ENCODE measurements around the gene LRGUK. TPM values are rescaled to one million over a fixed set of nuclear protein-coding genes. Genes with fewer than 3 reads are reported as not detected.

Gene LRGUK
- total RNA-seq, 1 experiment from 2014 or later = 0.19 TPM

GRCh38 chr7:134114992-134115391 is 12.1 kb upstream of the LRGUK start:
- no TSS peak for BruUV-seq (replicated peaks)
- no peak for DNase-seq (ENCODE audit: unreplicated experiment)
- intact Hi-C loops (cut with micrococcal nuclease) = no loop called here
- TF ChIP-seq CTCF (IDR thresholded peaks at IDR 0.05; ENCODE audit: unreplicated experiment) = no peak
- ChIA-PET POLR2A (no interaction called here), CTCF (interaction anchor here (0.6 to 1.1 kb wide), 2 partner anchors 18 to 180 kb away, joined by 3 read pairs; no protein-coding TSS in a partner anchor)
- Mint-ChIP-seq H3K4me1 (ENCODE audit: insufficient read depth, unreplicated experiment) (no peaks in the 10 kb centered on the region), H3K36me3 (ENCODE audit: insufficient read depth, unreplicated experiment) (no peaks in the 10 kb centered on the region), H3K27ac (ENCODE audit: low read depth, unreplicated experiment) (no peak overlapping the region), H3K9me3 (ENCODE audit: unreplicated experiment) (no peaks in the 10 kb centered on the region), H3K4me3 (ENCODE audit: unreplicated experiment) (no peak overlapping the region), H3K27me3 (ENCODE audit: insufficient read depth, unreplicated experiment) (no peaks in the 10 kb centered on the region)

DNA sequence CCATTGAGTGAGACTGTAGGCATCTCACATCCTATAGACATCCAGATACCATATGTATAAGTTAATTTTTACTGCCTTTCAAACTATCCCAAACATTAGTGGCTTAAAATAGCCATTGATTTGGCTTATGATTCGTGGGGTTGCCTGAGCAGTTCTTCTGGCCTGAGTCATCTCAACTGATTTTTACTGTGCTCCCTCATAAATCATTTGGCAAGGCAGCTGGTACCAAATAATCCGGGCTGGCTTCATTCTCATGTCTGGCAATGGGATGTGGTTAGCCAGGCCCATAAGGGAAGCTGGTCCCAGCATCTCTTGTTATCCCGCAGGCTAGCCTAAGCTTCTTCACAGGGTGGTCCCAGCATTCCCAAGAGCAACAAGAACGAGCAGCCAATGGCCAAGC is 6.7 kb upstream of the LRGUK start:
- POLR2A ChIA-PET = no interaction called here
- no TSS peak for BruUV-seq (replicated peaks)
- Mint-ChIP-seq H3K9me3 (ENCODE audit: unreplicated experiment) (no peaks in the 10 kb centered on the region), H3K4me1 (ENCODE audit: insufficient read depth, unreplicated experiment) (no peaks in the 10 kb centered on the region), H3K36me3 (ENCODE audit: insufficient read depth, unreplicated experiment) (no peaks in the 10 kb centered on the region), H3K4me3 (ENCODE audit: unreplicated experiment) (no peak overlapping the region), H3K27ac (ENCODE audit: low read depth, unreplicated experiment) (no peak overlapping the region), H3K27me3 (ENCODE audit: insufficient read depth, unreplicated experiment) (peaks cover 38% of the 10 kb centered on the region)
- intact Hi-C loops (cut with micrococcal nuclease) = no loop called here
- DNase-seq (ENCODE audit: unreplicated experiment) = no peak
- TF ChIP-seq CTCF (IDR thresholded peaks at IDR 0.05; ENCODE audit: unreplicated experiment) = no peak
- CTCF ChIA-PET = interaction anchor here (0.8 kb wide), 1 partner anchor 20 kb away, joined by 3 read pairs; no protein-coding TSS in a partner anchor

- H3K4me1 Mint-ChIP-seq (ENCODE audit: insufficient read depth, unreplicated experiment) = no peaks in the 10 kb centered on the region
- H3K9me3 Mint-ChIP-seq (ENCODE audit: unreplicated experiment) = no peaks in the 10 kb centered on the region
- BruUV-seq (replicated peaks) = no TSS peak
- no peak overlapping the region for H3K27ac Mint-ChIP-seq (ENCODE audit: low read depth, unreplicated experiment)
- H3K36me3 Mint-ChIP-seq (ENCODE audit: insufficient read depth, unreplicated experiment) = no peaks in the 10 kb centered on the region
- intact Hi-C loops (cut with micrococcal nuclease) = no loop called here
- TF ChIP-seq CTCF (IDR thresholded peaks at IDR 0.05; ENCODE audit: unreplicated experiment) = no peak
- CTCF ChIA-PET = no interaction called here
- POLR2A ChIA-PET = no interaction called here
- H3K4me3 Mint-ChIP-seq (ENCODE audit: unreplicated experiment) = no peak overlapping the region
- DNase-seq (ENCODE audit: unreplicated experiment) = no peak
- H3K27me3 Mint-ChIP-seq (ENCODE audit: insufficient read depth, unreplicated experiment) = peaks cover 38% of the 10 kb centered on the region
These were observed 5.5 kb upstream of the LRGUK start for GRCh38 chr7:134121632-134122139.

DNA sequence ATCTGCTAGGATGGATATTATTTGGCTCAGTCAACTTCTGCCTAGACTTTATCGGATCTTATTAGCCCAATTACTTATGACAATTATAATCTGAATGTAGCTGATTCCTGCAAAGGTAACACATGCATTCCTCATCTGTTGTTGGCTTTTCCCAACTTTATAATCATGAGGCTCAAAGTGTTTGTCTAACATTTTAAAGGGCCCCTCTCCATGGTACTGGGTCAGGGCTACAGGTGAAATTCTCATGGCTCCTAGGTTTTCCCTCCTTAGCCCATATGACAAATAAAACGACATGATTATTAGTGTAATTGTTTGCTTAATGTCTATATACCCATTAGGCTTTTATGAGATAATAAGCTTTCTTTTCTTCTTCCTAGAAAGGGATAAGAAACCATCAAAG is 4.2 kb upstream of the LRGUK start:
- TF ChIP-seq CTCF (IDR thresholded peaks at IDR 0.05; ENCODE audit: unreplicated experiment) = no peak
- CTCF ChIA-PET = no interaction called here
- Mint-ChIP-seq H3K27me3 (ENCODE audit: insufficient read depth, unreplicated experiment) (peaks cover 41% of the 10 kb centered on the region), H3K9me3 (ENCODE audit: unreplicated experiment) (no peaks in the 10 kb centered on the region), H3K27ac (ENCODE audit: low read depth, unreplicated experiment) (no peak overlapping the region), H3K4me1 (ENCODE audit: insufficient read depth, unreplicated experiment) (peaks cover 6% of the 10 kb centered on the region), H3K4me3 (ENCODE audit: unreplicated experiment) (no peak overlapping the region), H3K36me3 (ENCODE audit: insufficient read depth, unreplicated experiment) (no peaks in the 10 kb centered on the region)
- BruUV-seq (replicated peaks) = no TSS peak
- intact Hi-C loops (cut with micrococcal nuclease) = no loop called here
- DNase-seq (ENCODE audit: unreplicated experiment) = no peak
- POLR2A ChIA-PET = interaction anchor here (1.2 kb wide), 1 partner anchor 60 kb away, joined by 3 read pairs; no protein-coding TSS in a partner anchor
